SHP77 treated with DMSO at 0.1 percent for 48 hours (cell line): ENCODE data around the gene FES.
"Not testable (repeated sequence)": the region's sequence is repeated elsewhere in the genome, so short reads cannot be mapped to it uniquely, and the experiment has no call there.

Source experiments
- DNase-seq: peaks from one replicate; lab custom pipeline; 2025; lab: John Stamatoyannopoulos, UW

The FES gene

DNA sequence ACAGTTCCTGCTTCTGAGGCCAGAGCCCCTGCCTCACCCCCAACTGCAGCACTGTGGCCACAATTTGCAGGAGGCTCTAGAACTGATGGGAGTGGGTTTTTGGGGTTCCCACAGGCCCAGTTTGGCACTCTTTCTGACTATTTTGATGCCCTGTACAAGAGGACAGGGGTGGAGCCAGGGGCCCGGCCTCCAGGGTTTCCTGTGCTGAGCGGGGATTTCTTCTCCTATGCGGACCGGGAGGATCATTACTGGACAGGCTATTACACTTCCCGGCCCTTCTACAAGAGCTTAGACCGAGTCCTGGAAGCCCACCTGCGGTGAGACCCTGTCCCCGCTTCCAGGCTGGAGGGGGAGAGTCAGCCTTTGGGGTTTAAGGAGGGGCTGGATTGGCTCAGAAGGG lies 25.7 kb downstream of the FES start:
- no peak for DNase-seq

- no peak for DNase-seq
These were observed 26.4 kb downstream of the FES start for GRCh38 chr15:90910441-90911301.

GRCh38 chr15:90911302-90911623 lies 27.0 kb downstream of the FES start:
- no peak for DNase-seq

GRCh38 chr15:90911906-90912769 lies 27.8 kb downstream of the FES start:
- DNase-seq = no peak

- no peak for DNase-seq
These were observed 28.4 kb downstream of the FES start for GRCh38 chr15:90912770-90913075.

- no peak for DNase-seq
These were observed 29.2 kb downstream of the FES start for GRCh38 chr15:90913398-90913944.

- DNase-seq = no peak
These were observed 30.2 kb downstream of the FES start for GRCh38 chr15:90914305-90915080.

DNA sequence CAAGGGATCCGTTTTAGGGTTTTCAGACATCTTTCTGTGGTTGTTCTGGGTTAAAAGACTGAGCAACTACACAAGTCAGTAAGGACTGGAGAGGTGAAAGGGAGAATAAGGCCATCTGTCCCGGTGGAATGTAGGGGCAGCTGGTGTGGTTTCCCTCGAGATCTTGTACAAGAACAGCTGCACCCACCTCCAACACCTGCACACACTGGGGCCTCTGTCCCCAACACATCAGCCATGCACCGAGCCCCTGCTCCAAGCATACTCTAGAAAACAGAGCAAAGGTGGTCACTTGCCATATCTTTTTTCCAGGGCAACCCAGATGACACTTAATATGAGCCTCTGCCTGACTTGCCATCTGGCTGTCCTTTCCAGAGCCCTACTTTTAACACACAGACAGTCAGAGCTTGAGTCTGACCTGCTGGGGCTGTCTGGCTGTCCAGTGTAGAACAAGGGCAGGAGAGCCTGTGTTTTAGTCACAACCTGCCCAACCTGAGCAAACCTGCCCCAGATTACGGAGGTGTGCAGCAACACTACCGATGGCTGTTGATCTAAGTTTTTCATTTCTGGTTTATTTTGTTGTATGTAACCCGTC lies 31.0 kb downstream of the FES start:
- no peak for DNase-seq

DNA sequence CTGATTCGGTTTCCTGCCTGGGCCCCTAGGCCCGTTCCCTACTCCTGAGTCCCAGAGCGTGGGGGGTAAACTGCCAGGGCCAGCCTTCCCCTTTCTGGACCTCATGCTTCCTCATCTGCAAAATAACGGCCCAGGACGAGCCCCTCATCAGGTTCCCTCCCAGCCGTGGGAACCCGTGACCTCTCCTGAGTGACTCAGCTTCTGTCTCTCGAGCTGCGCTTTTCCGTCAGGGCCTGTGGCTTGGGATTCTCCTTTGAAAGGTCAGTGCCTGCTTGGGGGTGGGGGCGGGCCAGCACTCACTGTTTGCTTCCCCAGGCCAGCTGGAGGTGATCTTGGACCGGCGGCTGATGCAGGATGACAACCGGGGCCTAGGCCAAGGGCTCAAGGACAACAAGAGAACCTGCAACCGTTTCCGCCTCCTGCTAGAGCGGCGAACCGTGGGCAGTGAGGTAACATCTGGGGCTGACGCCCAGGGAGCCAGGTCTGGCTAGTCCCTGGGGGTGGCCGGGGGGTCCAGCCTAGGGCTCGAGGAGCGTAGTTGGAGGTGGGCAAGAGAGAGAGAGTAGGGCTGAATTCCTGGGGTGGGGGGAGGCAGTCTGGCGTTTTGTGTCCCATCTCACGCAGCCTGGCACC lies 31.6 kb downstream of the FES start:
- no peak for DNase-seq

DNA sequence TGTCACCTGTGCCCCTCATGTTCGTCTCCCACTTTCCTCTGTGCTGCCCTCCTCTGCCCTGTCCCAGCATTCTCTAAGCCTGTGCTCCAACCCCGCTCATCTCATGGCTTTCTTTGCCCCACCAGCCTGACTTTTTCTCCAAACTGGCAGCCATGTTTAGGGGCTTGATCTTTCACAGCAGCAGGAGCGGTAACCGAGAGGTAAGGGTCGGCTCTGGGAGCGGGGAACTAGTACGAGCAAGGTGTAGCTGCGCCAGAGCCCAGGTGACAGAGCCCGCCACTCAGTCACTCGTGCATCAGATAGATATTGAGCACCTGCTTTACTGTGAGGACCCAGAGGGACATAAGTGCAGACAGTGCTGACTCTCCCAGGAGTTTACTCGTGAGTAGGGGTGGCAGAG lies 32.2 kb downstream of the FES start:
- no peak for DNase-seq

DNA sequence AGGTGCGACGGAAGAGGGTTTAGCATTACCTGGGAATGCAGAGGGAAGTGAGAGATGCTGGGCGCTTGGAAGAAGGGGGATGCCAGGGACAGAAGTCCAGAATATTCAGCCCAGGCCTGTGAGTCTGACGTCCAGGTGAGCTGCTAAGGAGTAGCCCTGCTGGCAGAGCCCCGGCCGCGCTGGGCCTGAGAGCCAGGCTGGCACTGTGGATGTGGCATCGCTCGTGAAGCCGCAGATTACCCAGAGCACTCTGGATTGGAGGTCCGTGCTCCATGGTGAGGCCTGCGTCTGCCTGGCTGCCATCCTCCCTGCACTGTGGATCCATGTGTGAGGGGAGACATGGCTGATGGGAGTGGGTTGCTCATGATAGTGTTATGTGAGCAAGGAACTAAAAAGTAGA lies 33.3 kb downstream of the FES start:
- no peak for DNase-seq

DNA sequence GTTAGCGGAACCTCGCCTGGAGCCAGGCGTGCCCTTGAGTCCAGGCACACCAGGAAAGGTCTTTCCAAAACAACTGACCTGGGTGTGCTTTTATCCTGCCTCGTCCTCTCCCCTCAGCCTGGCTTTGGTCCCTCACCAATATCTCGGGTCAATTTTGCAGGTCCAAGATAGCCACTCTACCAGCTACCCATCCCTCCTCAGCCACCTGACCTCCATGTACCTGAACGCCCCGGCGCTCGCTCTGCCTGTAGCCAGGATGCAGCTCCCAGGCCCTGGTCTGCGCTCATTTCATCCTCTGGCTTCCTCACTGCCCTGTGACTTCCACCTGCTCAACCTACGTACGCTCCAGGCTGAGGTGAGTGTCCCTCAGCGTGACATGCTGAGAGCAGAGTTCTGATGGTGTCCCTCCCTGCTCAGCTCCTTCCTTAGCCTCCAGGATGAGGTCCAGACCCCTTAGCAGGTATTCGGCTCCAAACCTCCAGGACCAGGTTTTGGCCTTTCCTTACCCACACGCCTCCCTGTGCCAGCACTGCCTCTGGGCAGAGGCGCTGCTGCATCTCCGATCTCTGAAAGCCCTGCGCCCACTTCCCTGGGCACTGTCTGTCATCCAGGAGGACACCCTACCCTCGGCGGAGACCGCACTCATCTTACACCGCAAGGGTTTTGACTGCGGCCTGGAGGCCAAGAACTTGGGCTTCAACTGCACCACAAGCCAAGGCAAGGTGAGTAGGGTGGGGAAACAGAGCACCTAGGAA lies 33.9 kb downstream of the FES start:
- no peak for DNase-seq

DNA sequence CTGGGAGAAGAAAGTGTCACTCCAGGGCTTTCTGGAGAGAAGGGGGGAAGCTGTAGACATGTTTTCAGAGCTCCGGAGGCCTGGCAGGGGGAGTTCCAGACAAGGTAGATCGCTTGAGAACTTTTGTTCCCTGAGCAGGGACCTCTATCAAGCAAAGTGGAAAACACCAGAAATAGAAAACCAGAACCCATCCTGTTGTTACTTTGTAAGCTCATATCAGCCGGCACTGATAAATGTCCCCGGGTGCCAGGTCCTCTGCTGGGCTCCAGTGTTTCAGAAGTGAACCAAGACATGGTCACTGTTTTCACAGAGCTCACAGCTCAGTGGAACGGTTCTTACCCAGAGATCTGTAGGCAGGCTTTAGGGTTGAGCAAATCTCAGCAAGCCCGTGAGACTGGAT lies 34.5 kb downstream of the FES start:
- DNase-seq = no peak

- DNase-seq = no peak
These were observed 37.6 kb downstream of the FES start for GRCh38 chr15:90921887-90922286.

GRCh38 chr15:90922712-90923322 lies 38.5 kb downstream of the FES start:
- not testable (repeated sequence) for DNase-seq

DNA sequence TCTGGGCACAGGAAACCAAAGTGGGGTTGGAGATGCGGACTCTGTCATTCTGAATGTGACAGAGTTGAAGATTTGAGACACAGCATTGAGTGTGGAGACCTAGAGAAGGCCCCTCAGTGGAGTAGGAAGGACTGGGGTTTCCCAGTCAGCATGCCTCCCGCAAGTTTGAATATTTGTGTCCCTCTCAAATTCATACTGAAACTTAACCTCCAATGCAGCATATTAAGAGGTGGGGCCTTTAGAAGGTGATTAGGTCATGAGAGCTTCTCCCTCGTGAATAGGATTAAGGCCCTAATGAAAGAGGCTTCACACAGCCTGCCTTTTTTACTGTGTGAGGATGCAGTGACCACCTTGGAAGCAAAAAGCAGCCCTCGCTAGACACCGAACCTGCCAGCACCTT lies 40.1 kb downstream of the FES start:
- no peak for DNase-seq

GRCh38 chr15:90926766-90927165 lies 42.5 kb downstream of the FES start:
- DNase-seq = not testable (repeated sequence)

DNA sequence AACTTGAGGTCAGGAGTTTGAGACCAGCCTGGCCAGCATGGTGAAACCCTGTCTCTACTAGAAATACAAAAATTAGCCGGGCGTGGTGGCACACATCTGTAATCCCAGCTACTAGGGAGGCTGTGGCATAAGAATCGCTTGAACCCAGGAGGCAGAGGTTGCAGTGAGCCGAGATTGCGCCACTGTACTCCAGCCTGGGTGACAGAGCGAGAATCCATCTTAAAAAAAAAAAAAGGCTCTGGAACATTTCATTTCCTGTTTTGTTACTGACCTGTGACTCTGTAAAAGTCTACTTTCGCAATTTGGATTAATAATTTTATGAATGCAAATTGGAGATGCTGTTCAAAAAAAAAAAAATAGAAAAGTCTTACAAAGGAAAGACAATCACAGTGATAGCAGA lies 43.8 kb downstream of the FES start:
- not testable (repeated sequence) for DNase-seq

DNA sequence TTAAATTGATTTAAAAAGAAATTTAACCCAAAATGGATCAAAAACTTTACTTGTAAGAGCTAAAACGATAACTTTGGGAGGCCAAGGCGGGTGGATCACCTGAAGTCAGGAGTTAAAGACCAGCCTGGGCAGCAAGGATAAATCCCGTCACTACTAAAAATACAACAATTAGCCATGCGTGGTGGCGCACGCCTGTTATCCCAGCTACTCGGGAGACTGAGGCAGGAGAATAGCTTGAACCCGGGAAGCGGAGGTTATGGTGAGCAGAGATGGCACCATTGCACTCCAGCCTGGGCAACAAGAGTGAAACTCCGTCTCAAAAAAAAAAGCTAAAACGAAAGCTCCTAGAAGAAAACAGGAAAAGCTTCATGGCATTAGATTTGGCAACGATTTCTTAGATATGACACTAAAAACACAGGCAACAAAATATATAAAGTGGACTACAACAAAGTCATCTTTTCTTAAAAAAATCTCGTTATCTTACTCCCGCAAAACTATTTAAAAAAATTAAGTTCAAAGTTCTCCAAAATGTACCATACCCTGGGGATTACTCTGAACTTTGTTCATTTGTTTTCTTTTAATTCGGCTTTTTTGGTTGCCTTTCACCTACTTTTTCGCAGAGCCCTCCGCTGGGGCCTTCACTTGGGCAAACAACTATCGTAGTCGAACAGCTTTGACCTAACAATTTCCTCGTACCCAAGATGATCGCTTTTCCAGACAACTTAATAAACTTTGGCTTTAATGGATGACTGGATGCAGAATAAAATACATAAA lies 45.1 kb downstream of the FES start:
- DNase-seq = no peak
